Measurements from ENCODE around the gene KCNJ5.

Gene KCNJ5

GRCh38 chr11:128940156-128940555 is 49.0 kb downstream of the KCNJ5 start:
- ATAC-seq, result no peak
- no peak for TF ChIP-seq TSHZ2 (CRISPR knock-in tag; IDR thresholded peaks at IDR 0.05)
- TF ChIP-seq TCF4 (CRISPR knock-in tag; IDR thresholded peaks at IDR 0.05; ENCODE audit: borderline replicate concordance), result no peak
- no peak for TF ChIP-seq PPARA (CRISPR knock-in tag; IDR thresholded peaks at IDR 0.05; ENCODE audit: borderline replicate concordance)
- TF ChIP-seq ZC3H10 (CRISPR knock-in tag; IDR thresholded peaks at IDR 0.05), result no peak
- no peak for TF ChIP-seq BACH2 (CRISPR knock-in tag; IDR thresholded peaks at IDR 0.05; ENCODE audit: borderline replicate concordance)
- TF ChIP-seq PATZ1 (CRISPR knock-in tag; IDR thresholded peaks at IDR 0.05; ENCODE audit: borderline replicate concordance), result no peak
- TF ChIP-seq ZNF565 (CRISPR knock-in tag; conservative IDR thresholded peaks at IDR 0.05; ENCODE audit: low read depth), result no peak
- TF ChIP-seq POU6F1 (CRISPR knock-in tag; IDR thresholded peaks at IDR 0.05; ENCODE audit: borderline replicate concordance, low read depth), result no peak
- TF ChIP-seq RARB (CRISPR knock-in tag; IDR thresholded peaks at IDR 0.05), result no peak
- TF ChIP-seq ARNTL (CRISPR knock-in tag; IDR thresholded peaks at IDR 0.05; ENCODE audit: borderline replicate concordance, low read depth), result no peak
- no peak for TF ChIP-seq ZFP30 (CRISPR knock-in tag; IDR thresholded peaks at IDR 0.05)
- no peak for TF ChIP-seq ISL1 (CRISPR knock-in tag; IDR thresholded peaks at IDR 0.05)
- TF ChIP-seq ESRRG (CRISPR knock-in tag; IDR thresholded peaks at IDR 0.05), result no peak
- TF ChIP-seq CREB5 (CRISPR knock-in tag; IDR thresholded peaks at IDR 0.05; ENCODE audit: low read depth), result no peak
- TF ChIP-seq ZNF8 (CRISPR knock-in tag; IDR thresholded peaks at IDR 0.05), result no peak
- no peak for TF ChIP-seq TOX (CRISPR knock-in tag; IDR thresholded peaks at IDR 0.05; ENCODE audit: borderline replicate concordance)
- TF ChIP-seq OSR1 (CRISPR knock-in tag; IDR thresholded peaks at IDR 0.05), result no peak

GRCh38 chr11:128940603-128941002 is 49.4 kb downstream of the KCNJ5 start:
- TF ChIP-seq SNAI2 (CRISPR knock-in tag; IDR thresholded peaks at IDR 0.05), result no peak
- TF ChIP-seq CSRNP3 (CRISPR knock-in tag; IDR thresholded peaks at IDR 0.05), result no peak
- no peak for TF ChIP-seq PATZ1 (CRISPR knock-in tag; IDR thresholded peaks at IDR 0.05; ENCODE audit: borderline replicate concordance)
- no peak for TF ChIP-seq CREB5 (CRISPR knock-in tag; IDR thresholded peaks at IDR 0.05; ENCODE audit: low read depth)
- no peak for TF ChIP-seq TCF4 (CRISPR knock-in tag; IDR thresholded peaks at IDR 0.05; ENCODE audit: borderline replicate concordance)
- no peak for TF ChIP-seq ARNTL (CRISPR knock-in tag; IDR thresholded peaks at IDR 0.05; ENCODE audit: borderline replicate concordance, low read depth)
- ATAC-seq, result no peak
